Activated CD8-positive, alpha-beta memory T cell treated with anti-CD3 and anti-CD28 coated beads for 36 hours (primary cell): Measurements from ENCODE around the gene SLC6A9. TPM values are rescaled to one million over a fixed set of nuclear protein-coding genes. Genes with fewer than 3 reads are reported as not detected.

ENCODE experiments used
- CTCF ChIA-PET: fragments of 350-600 bp; sonication (Branson Sonifier 250); formaldehyde crosslinking; loops from one replicate; lab custom pipeline; 2021; ENCODE audit warnings: antibody characterized with exemption; lab: Charles Lee
- POLR2A ChIA-PET: fragments of 350-600 bp; sonication (Branson Sonifier 250); formaldehyde crosslinking; loops from one replicate; lab custom pipeline; 2021; ENCODE audit warnings: antibody characterized with exemption; lab: Charles Lee
- total RNA-seq, 2 experiments: library from RNA; stranded (reverse); gene quantifications; one replicate each; pipeline ENCODE4 v1.2.3, GENCODE V29; 2021

Gene SLC6A9
- total RNA-seq, 2 experiments from 2014 or later, result 11.0 to 12.2 TPM

GRCh38 chr1:44033756-44034155 lies 2.5 kb upstream of the SLC6A9 start:
- POLR2A ChIA-PET, result no interaction called here
- CTCF ChIA-PET, result interaction anchor here (4.3 kb wide), 1 partner anchor 28 kb away, joined by 55 read pairs; no protein-coding TSS in a partner anchor

GRCh38 chr1:44033041-44033575 lies 1.8 kb upstream of the SLC6A9 start:
- POLR2A ChIA-PET, result no interaction called here

GRCh38 chr1:44032170-44032790 lies 1.0 kb upstream of the SLC6A9 start:
- POLR2A ChIA-PET, result no interaction called here
- CTCF ChIA-PET, result interaction anchor here (3.2 kb wide), 1 partner anchor 26 kb away, joined by 14 read pairs; no protein-coding TSS in a partner anchor

More at GRCh38 chr1:44033041-44033575, 1.8 kb upstream of the SLC6A9 start:
- CTCF ChIA-PET, result interaction anchor here (4.3 kb wide), 1 partner anchor 27 kb away, joined by 55 read pairs; no protein-coding TSS in a partner anchor

- POLR2A ChIA-PET, result interaction anchor here (0.6 to 1.6 kb wide), 5 partner anchors 18 to 324 kb away, joined by 3 to 10 read pairs (median 4); no protein-coding TSS in a partner anchor
- CTCF ChIA-PET, result interaction anchor here (0.8 to 3.2 kb wide), 5 partner anchors 17 to 268 kb away, joined by 3 to 14 read pairs (median 3); partner anchors contain the start of gene ATP6V0B
Measured at GRCh38 chr1:44030605-44031251, 534 bp downstream of the SLC6A9 start.

GRCh38 chr1:44029911-44030604 lies 1.2 kb downstream of the SLC6A9 start:
- CTCF ChIA-PET, result interaction anchor here (1.8 to 3.2 kb wide), 2 partner anchors 24 to 55 kb away, joined by 6 to 14 read pairs; partner anchors contain the start of gene ATP6V0B
- POLR2A ChIA-PET, result interaction anchor here (1.0 to 1.6 kb wide), 3 partner anchors 42 to 323 kb away, joined by 3 to 10 read pairs (median 4); no protein-coding TSS in a partner anchor

GRCh38 chr1:44029260-44029910 lies 1.9 kb downstream of the SLC6A9 start:
- POLR2A ChIA-PET, result no interaction called here
- CTCF ChIA-PET, result interaction anchor here (1.8 to 3.2 kb wide), 2 partner anchors 24 to 54 kb away, joined by 6 to 14 read pairs; partner anchors contain the start of gene ATP6V0B

GRCh38 chr1:44027320-44027719 lies 3.9 kb downstream of the SLC6A9 start:
- POLR2A ChIA-PET, result no interaction called here

GRCh38 chr1:44025816-44026215 lies 5.4 kb downstream of the SLC6A9 start:
- ChIA-PET CTCF (interaction anchor here (0.7 to 3.6 kb wide), 3 partner anchors 20 to 622 kb away, joined by 3 to 18 read pairs (median 4); no protein-coding TSS in a partner anchor), POLR2A (no interaction called here)

More at GRCh38 chr1:44027320-44027719, 3.9 kb downstream of the SLC6A9 start:
- CTCF ChIA-PET, result interaction anchor here (0.7 to 3.6 kb wide), 2 partner anchors 9 to 21 kb away, joined by 3 to 18 read pairs; no protein-coding TSS in a partner anchor

GRCh38 chr1:44024903-44025525 lies 6.2 kb downstream of the SLC6A9 start:
- ChIA-PET POLR2A (no interaction called here), CTCF (interaction anchor here (0.7 to 3.6 kb wide), 2 partner anchors 19 to 623 kb away, joined by 4 to 18 read pairs; no protein-coding TSS in a partner anchor)

GRCh38 chr1:44024031-44024902 lies 7.0 kb downstream of the SLC6A9 start:
- ChIA-PET CTCF (interaction anchor here (3.6 kb wide), 1 partner anchor 18 kb away, joined by 18 read pairs; no protein-coding TSS in a partner anchor), POLR2A (no interaction called here)

- CTCF ChIA-PET, result interaction anchor here (0.6 to 2.4 kb wide), 6 partner anchors 15 to 208 kb away, joined by 3 to 8 read pairs (median 4); no protein-coding TSS in a partner anchor
- POLR2A ChIA-PET, result interaction anchor here (0.6 kb wide), 1 partner anchor 46 kb away, joined by 3 read pairs; no protein-coding TSS in a partner anchor
Measured at GRCh38 chr1:44021581-44022321, 9.5 kb downstream of the SLC6A9 start.

- CTCF ChIA-PET, result interaction anchor here (0.6 to 2.4 kb wide), 4 partner anchors 16 to 50 kb away, joined by 3 to 8 read pairs (median 4); no protein-coding TSS in a partner anchor
- POLR2A ChIA-PET, result interaction anchor here (0.6 kb wide), 1 partner anchor 46 kb away, joined by 3 read pairs; no protein-coding TSS in a partner anchor
Measured at GRCh38 chr1:44021156-44021555, 10.1 kb downstream of the SLC6A9 start.

- CTCF ChIA-PET, result no interaction called here
- POLR2A ChIA-PET, result no interaction called here
Measured at GRCh38 chr1:44020464-44020863, 10.8 kb downstream of the SLC6A9 start.

- POLR2A ChIA-PET, result no interaction called here
Measured at GRCh38 chr1:44019466-44019948, 11.8 kb downstream of the SLC6A9 start.

GRCh38 chr1:44016890-44017400 lies 14.3 kb downstream of the SLC6A9 start:
- ChIA-PET POLR2A (no interaction called here), CTCF (no interaction called here)

More at GRCh38 chr1:44019466-44019948, 11.8 kb downstream of the SLC6A9 start:
- CTCF ChIA-PET, result no interaction called here
